Measurements from ENCODE around the gene PAK5.

Gene PAK5

DNA sequence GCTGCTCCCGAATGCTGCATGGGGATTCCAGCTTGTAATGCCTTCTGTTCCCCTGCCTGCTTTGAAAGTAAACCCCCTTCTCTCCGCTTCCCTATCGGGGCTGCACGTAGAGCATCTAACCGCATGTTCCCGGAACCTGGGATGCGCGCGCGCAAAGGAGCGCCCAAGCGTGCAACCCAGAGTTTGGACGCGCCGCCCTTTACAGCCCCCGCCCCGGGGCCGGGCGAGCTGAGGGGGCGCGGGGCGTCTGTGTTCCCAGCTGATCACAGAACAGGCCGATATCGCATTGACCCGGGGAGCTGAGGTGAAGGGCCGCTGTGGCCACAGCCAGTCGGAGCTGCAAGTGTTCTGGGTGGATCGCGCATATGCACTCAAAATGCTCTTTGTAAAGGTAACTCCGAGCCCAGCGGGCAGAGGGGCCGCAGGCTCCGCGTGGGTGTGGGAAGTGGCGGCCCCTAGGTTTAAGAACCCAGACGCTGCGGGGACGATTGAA lies 323.1 kb downstream of the PAK5 start:
- DNase-seq: no peak

DNA sequence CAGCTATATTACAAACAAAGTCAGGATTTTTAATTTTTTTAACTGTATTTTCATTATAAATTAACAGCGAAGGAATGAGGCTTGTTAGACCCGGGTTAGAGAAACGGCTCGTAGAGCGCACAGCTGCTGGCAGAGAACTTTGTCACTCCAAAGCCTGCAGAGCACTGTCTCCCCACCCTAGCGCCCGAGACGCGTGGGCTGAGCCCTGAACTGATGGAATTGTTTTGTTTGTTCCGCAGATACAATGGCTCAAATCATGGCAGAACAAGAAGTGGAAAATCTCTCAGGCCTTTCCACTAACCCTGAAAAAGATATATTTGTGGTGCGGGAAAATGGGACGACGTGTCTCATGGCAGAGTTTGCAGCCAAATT lies 323.7 kb downstream of the PAK5 start:
- DNase-seq: no peak

DNA sequence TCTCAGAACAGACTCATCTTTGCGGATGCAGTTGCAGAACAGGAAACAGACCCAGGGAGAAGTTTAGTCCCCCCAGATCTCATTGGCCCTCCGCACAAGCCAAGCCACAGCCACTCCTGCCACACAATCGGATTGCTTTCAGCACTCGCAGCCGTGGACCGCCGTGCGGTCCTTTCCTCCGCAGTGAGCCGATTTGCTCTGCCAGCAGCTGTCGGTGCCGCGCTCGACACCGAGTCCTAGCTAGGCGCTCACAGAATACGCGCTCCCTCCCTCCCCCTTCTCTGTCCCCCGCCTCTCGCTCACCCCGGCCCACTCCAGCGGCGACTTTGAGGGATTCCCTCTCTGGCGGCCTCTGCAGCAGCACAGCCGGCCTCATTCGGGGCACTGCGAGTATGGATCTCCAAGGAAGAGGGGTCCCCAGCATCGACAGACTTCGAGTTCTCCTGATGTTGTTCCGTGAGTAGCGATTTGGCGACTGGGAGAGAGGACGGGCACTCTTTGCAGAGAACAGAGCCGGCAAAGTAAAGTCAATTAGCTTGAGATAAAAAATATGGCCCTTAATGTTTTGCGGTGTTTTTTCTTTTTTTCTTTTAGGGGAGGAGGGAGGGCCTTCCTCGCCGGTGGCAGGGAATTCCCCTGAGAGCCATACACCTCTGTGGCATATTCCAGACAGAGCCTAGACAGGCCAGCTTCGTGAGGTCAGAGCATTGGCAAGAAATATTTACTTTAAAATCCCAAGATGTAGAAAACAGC lies 324.2 kb downstream of the PAK5 start, which contains the start of gene LAMP5:
Gene LAMP5, plus strand, starts transcription at position 130 of the 753 bp plus-strand sequence. Its CDS starts 263 bp downstream, at position 393.
- DNase-seq: no peak

DNA sequence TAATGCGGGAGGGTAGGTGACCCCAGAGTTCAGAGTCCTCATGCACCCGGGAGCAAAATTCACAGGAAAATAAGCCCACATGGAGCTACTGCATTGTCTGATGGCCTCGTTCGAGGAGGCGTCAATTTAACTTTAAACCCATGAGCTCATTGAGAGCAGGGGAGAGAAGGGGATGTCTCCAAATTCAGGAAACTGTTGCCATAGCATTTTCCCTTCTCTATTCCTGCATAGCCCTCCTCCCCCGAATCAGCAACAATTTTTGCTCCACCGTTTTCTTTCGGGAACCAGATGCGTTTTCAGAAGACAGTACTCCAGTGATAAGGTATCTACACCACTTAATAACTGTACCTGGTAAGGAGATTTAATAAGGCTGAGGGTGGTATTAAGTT lies 324.8 kb downstream of the PAK5 start:
- DNase-seq: no peak

DNA sequence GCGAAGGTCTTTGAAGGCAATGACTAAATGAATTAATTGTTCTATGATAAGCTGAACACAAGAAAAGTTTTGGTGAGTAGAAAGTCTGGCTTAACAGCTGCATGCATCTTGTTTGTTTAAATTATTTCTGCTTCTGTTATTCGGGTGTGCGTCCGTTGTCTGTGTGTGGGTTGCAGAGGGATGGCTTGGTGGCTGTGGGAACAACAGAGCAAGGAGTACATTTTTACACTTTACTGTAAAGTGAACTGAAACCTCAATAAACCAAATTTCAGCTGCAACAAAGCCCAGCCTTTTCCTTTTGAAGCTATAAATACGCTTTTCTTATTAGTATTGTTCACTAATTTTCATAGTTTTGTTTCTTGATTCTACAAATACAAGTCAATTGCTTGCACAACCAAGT lies 328.0 kb downstream of the PAK5 start:
- DNase-seq: no peak

DNA sequence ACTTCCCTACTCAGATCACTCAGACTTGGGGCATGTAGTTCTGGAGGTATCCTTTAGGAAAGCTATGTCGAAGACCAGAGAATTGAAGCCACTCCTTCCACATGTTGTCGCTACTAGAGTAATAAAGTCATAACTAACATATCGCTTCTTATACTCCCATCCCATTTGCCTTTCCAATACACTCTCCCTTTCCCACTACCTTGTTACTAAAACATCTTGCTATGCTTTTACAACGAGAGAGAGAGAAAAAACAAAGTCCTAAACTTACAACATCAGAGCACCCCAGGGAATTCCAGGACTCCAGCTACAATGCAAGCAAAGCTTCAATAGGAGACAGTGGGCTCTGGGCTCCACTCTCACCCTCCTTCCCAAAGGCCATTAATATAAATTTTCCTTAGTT lies 329.6 kb downstream of the PAK5 start:
- no peak for DNase-seq

DNA sequence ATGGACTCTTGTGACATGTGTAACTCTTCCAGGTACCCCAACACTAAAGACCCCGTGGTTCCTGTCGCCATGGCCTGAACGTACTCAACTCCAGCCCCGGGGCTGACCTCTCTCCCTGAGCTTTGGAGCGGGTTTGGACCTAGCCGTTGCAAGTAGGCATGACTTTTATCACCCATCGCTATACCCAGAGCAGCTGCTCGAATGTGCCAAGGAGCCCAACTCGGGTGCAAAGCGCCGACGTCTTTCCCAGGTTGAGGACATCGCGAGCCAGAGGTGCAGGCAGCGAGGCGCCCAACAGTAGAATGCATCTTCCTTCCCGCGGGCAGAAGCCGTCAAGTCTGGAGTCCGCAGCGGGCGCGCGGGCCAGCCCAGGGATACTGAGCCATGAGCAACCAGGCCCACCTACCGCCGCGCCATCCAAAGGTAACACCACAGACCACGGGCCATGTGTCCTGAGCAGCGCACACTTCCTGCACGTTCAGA lies 330.1 kb downstream of the PAK5 start:
- no peak for DNase-seq

DNA sequence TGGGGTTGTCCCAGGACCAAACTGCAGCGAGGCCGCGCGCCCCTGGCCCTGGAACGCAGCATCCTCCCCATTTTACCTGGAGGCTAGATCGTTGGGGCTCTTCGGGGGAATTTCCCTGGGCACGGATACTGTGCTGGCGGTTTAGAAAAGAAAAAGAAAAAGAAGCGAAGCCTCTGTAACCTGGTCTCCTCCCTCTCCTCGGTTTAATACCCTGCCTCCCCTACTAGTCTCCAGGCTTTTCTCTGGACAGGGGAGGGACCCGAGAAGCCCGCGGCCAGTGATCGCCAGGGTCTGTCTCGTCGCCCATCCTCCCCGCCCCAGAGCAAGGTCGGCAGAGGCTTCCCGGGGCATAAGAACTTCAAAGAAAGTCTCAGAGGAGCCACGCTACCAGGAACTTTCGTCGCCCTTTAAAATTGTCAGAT lies 330.6 kb downstream of the PAK5 start:
- no peak for DNase-seq

DNA sequence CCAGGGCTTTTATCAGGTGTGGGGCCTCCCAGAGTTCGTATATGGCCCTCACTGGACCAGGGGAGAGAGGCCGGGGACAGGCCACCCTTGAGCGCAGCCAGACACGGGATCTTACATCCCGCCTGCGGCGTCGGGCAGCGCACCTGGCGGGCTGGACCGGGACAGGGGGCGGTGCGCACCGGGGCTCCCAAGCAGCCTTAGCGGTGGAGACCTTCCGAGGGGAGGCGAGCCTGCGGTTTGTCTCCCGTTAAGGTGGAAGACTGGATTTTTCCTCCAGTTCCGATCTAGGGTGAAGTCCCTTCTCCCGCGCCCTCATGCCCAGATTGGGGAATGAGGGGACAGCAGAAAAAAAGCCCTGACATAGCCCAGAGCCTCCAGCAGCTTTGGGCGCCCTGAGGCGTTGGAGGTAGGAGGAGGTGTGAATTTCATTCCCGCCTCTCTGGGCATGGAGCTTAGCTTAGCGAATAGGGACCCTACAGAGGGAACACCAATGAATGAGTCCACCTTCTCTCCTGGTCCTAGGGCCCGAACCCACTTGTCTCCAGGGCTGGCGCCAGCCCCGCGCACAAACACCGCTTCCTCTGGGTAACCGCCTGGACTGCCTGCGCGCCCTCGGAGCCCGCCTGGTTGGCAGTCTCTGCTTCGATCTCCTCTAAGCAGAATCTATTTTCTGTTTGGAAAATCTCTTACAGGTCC lies 331.2 kb downstream of the PAK5 start:
- no peak for DNase-seq

DNA sequence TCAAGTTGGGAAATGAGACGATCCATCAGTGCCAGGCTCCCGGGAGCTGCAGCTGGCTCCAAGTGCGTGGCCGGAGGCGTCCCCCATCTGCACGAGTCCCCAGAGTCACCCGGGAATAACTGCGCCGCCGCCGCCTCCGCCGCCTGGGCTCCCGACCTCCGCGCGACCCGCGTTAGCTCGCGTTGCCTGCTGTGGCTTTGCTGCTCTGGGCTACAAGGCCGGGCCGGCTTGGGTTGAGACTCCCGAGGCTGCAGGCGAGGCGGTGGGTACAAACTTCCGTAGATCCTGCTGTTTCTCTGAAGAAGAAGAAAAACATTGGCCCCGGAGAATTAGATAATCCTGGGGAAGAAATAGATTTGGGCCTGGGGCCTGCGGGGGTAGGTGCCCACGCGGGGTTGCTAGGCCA lies 331.9 kb downstream of the PAK5 start:
- DNase-seq: no peak

DNA sequence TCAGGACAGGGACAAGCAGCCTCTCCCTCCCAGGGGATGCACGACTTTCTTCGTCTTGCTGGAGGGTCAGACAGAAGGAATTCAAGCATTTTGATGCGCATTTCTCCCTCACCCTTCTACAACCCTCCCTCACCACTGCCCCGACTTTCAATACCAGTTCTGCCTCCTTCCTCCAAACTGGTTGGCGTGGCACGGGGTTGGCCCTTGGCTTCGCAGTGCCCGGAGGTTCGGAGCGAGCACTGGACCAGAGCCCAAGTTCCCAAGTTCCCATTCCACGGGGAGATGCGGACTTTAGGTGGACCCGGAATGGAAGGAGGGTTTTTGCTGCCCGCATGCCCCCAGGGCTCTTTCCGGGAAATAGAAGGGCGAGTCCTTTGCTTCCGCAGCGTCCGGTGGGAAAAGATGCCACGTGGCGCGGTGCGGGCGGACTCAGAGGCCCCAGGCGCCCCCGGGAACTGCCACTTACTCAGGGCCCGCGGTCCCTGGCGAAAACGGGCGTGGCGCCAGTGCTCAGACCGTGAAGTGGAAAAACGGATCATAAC lies 332.5 kb downstream of the PAK5 start:
- DNase-seq: no peak

DNA sequence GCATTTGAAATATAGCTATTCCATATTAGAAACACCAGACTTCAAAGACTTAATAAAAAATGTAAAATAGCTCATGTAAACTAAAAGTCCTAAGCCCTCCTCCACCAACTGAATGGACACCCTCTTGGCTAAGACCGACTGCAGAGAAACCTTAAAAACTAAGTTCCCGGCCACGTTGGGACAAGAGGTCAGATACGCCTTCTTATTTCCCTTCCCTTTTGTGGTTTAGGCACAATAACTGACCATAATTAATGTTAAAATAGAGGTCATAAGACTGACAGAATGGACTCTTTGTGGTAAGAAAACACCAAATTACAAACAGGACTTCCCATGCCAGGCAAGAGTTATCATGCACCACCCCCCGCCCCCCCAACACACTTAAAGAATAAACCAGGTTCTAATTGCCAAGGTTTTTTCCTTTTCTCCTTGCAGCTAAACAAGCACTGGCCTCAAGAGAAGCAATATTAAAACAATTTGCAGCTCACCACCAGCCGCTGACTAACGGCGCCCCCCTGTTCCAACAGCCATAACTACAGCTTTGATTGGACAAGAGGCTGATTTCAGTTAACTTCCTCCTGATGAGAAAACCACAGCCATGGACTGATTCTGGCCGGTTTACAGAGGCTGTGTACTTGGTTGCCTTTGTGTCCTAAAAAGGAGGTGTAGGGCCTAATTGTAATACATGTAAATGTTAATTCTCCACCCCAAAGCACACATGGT lies 335.2 kb downstream of the PAK5 start:
- DNase-seq: no peak

DNA sequence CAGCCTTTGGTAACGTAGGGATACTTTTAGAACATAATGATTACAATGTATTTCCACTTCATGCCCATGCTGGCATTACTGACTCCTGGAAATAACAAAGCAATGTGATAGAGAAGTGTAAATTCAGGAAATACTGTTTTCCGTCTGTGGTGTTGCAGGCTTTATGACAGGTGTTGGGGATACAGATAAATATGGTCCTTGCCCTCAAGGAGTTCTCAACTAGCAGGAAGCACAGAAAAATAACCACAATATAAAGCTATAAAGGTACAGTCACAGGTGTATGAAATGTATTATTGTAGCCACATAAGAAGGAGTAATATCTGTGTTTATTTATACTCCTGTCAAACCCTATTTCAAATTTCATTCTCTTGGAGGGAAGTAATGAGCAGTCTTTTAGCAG lies 337.4 kb downstream of the PAK5 start:
- no peak for DNase-seq

DNA sequence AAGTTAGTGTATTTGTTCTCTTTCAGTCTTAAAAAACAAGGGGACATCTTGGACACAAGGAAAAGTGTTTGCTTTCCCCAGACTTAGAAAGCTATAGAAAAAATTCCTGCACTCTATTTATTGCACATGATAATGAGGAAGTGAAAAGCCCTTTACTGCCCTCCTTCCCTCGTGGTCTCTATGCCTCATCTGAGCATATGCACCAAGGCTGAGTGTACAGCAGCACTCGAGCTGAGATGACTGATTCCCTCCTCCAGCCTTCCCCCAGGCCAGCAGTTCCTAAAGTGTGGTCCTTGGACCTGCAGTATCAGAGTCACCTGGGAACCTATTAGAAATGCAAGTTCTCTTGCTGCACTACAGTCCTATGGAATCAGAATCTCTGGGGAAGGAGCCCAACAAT lies 338.8 kb downstream of the PAK5 start:
- DNase-seq: no peak

DNA sequence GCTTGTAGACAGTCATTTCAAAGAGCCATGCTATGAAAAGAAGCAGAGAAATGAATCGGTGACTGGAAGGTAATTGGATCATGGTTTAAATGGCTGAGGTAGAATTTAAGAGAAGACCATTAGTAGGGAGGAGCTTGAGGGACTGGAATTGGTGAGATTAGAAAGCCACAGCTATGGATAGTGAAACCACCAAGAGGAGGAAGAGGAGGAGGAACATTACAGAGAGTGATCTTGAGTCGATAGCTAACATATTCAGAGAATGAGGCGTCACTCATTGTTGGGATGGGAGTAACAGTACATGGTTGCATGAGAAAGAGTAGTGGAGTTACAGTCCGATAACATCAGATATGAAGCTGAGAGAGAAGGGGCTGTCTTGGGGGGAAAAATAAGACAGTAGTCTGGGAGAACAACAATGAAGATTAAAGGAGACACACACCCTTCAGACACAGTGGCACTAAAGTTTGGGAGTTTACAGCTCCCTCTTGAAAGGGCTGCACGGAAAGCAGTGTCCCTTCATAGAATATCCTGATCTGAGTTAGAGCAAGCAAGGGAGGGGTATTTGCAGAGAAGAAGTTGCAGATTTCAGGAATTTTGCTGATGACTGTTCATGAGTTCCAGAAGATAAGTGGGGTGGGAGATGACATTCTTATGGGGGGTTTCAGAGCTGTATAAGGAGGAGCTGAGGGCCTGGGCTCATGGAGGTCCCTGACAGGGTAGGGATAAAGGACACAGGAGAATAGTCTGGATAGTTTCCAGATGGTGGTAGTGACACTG lies 339.6 kb downstream of the PAK5 start:
- no peak for DNase-seq

DNA sequence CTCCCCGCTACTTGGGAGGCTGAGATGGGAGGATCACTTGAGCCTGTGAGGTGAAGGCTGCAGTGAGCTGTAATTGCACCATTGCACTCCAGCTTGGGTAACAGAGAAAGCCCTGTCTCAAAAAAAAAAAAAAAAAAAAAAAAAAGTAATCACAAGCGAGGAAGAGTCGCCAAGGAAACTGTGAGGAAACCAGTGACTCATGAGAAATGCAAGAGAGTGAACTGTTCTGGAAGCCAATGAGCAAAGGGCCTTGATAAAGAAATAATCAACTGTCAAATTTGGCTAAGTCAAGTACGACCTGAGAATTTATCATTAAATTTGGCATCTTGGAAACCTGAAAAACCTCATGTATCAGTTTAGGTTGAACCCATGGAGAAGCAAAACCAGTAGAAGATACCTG lies 340.6 kb downstream of the PAK5 start:
- no peak for DNase-seq

DNA sequence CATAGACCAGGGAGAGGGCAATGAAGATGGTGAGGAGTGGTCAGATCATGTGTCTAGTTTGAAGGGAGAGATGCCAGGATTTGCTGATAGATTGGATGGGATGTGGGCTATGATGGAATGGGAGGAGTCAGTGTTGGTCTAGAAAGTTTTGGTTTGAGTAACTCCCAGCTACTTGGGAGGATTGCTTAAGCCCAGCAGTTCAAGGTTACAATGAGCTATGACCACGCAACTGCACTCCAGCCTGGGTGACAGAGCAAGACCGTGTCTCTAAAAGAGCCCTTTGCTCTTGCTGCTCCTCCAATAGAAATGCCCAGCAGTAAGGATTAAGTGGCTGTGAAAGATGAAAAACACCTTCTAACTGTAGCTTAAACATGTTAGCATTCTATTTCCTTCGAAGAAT lies 342.7 kb downstream of the PAK5 start:
- DNase-seq: no peak

DNA sequence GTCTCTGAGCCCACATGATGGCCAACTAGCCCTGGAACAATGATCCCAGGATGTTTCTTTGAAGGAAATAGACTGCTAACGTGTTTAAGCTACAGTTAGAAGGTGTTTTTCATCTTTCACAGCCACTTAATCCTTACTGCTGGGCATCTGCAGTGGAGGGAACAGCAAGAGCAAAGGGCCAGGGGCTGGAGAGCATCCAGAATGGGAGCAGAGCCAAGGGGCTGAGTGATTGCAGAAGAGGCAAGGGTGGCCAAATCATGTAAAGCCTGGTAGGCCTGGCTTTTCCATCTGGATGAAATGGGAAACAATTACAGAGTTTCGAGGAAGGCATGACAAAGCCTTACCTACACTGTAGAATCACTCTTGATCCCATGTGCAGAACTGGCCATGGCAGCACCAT lies 343.2 kb downstream of the PAK5 start:
- DNase-seq: no peak

DNA sequence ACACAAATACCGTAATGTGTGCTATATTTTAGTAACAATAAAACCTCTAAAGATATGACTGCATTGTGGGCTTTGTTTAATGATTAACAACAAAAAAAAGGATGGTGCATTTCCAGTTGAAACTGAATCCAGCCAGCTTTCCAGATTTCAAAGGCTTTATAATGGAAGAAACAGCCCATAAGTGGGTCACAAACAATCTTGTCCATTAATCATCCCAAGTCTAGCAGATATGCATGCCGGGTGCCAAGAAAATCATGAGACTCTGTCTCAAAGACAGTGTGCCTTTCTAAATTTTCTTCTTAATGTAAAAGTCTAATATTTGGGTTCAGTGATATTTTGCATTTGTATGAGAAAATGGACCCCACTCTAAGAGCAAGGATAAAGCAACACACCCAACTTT lies 345.1 kb downstream of the PAK5 start:
- no peak for DNase-seq

DNA sequence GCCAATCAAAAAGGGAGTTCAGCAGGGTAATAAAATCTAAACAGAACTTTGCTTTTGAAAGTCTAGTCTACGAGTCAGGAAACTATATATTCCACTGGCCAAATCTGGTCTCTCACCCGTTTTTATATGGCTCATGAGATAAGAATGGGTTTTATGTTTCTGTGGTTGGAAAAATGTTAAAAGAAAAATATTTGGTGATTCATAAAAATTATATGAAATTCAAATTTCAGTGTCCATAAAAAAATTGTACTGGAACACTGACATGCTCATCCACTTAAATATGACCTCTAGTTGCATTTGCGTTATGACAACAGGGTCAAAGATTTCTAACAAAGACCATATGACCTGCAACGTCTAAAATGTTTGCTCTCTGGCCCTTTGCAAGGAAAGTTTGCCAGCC lies 346.8 kb downstream of the PAK5 start:
- no peak for DNase-seq

DNA sequence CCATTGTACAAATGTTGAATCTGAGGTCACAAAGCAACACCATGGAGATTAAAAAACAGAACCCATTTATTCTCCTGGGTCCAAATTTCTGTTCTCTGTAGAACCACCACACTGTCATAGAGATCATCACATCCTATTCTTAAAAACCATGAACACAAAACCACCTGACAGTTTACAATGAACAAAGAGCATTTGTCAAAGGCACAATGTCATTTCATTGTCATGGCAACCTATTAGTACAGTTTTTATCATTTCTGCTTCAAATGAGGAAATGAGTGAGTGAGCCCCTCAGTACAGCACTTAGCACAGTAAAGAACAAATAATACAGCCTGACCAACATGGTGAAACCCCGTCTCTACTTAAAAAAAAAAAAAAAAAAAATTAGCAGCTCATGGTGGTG lies 347.6 kb downstream of the PAK5 start:
- no peak for DNase-seq

DNA sequence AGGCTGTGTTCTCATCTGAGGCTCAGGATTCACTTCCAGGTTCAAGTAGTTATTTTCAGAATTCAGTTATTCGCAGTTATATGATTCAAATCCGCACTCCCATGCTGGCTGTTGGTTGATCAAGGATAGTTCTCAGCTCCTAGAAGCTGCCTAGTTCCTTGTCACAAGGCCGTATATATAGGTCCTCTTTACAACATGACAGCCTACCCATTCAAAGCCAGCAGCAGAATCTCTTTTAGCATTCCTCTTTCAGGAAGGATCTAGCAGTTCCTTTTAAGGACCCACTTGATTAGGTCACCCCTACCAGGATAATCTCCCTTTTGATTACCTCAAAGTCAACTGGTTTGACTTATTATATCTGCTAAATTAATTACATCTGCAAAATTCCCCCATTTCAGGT lies 348.2 kb downstream of the PAK5 start:
- DNase-seq: no peak

DNA sequence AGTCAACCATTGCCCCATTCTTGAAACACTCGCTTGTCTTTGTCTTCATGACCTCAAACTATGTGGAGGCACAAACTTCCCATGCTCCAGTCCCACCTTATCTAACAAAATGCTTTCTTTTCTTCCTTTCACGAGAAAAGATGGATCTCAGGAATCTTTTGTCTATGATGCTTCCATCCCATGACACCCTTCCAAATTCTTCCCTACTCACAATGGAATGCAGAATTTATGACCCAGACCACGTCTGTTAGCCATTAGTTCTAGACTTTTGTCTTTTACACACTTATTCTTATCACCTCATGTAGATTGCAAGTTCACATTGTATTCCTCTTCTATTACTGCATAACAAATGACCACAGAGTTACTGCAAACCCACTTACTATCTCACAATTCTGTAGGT lies 348.7 kb downstream of the PAK5 start:
- DNase-seq: no peak

Data from NK-92 treated with Interleukin-12 subunit alpha and Interleukin-12 subunit beta, amount 100 ng/mL, for 24 hours (cell line).